NCI-H146 treated with DMSO at 0.1 percent for 48 hours (cell line): ENCODE results near the gene ACER2.

Source experiments
- DNase-seq: peaks from one replicate; lab custom pipeline; 2025; ENCODE audit not compliant: unreplicated experiment; lab: John Stamatoyannopoulos, UW

The ACER2 gene

DNA sequence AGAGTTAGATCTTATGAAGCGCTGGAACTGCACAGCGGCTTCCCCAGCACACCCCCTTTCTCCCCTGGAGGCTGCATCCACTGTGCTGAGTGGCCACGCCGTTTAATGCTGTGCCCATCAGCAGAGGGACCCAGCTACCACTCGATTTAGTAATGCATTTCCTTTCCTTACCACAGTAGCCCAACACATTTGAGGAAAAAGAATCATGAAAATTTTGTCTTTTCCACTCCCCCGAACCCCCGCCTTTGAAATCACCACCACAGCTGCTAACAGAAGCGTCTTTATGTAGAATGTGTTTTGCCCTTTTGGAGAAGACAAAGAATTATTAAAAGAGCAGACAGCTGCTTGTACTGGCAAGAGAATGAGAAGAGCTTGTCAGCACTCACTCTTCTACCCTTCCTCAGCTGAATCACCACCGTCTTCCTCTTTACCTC is 73.2 kb downstream of the ACER2 start:
- DNase-seq: no peak

- DNase-seq: no peak
Measured at GRCh38 chr9:19484699-19485098, 75.9 kb downstream of the ACER2 start.

DNA sequence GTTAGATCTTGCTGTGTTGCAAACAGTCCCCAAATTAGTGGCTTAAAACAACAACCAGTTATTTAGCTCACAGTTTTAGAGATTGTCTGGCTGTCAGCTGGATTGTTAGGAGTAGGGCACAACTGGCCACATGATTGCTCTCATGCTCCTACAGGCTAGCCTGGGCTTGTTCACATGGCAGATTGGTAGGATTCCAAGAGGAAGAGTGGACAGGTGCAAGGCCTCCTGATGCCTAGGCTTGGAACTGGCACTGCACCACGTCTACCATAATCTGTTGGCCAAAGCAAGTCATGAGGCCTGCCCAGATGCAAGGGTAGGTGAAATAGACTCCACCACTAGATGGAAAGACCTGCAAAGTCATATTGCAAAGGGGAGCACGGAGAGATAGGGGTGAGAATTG is 76.4 kb downstream of the ACER2 start:
- no peak for DNase-seq

GRCh38 chr9:19486803-19487202 is 78.0 kb downstream of the ACER2 start:
- DNase-seq: no peak

- DNase-seq: no peak
Measured at GRCh38 chr9:19488721-19489120, 79.9 kb downstream of the ACER2 start.

GRCh38 chr9:19490269-19490668 is 81.5 kb downstream of the ACER2 start:
- no peak for DNase-seq

GRCh38 chr9:19490828-19491227 is 82.0 kb downstream of the ACER2 start:
- no peak for DNase-seq

DNA sequence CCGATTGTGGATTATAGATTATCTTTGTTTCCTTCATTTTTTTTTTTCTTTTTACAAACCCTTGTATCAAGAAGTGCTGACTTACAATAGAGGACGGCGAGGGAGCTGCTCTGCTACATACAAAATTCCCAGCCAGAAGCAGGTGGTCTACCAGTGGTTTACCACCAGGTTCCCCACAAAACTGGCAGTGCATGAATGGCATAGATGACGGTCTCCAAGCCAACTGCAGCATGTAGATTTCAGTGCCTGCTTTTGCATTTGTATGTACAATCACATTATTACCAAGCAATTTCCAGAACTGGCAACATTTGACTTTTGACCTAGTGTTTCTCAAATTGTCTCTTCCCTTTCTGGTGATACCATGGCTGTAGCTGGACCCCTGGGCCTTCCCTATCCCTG is 84.0 kb downstream of the ACER2 start:
- no peak for DNase-seq

GRCh38 chr9:19493174-19493811 is 84.5 kb downstream of the ACER2 start:
- DNase-seq: peak; percentile 15

DNA sequence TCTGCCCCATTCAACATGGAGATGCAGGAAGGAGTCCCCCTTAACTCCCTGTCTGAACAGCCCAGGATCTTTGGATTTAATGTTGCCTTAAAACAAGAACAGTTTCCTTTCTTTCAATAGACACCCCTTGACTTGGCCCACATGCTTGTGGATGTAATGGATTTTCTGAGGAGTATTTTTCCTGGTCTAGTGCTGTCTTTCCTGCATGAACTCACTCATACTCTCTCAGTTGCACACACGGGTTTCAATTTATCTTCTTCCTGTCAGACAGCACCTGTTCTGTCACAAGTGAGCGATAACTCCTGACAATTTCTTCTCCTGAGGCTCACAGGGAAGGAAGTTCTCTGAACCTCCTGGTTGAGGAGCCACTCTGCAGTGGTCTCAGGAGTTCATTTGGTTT is 85.1 kb downstream of the ACER2 start:
- no peak for DNase-seq

- no peak for DNase-seq
Measured at GRCh38 chr9:19495186-19496028, 86.6 kb downstream of the ACER2 start.

DNA sequence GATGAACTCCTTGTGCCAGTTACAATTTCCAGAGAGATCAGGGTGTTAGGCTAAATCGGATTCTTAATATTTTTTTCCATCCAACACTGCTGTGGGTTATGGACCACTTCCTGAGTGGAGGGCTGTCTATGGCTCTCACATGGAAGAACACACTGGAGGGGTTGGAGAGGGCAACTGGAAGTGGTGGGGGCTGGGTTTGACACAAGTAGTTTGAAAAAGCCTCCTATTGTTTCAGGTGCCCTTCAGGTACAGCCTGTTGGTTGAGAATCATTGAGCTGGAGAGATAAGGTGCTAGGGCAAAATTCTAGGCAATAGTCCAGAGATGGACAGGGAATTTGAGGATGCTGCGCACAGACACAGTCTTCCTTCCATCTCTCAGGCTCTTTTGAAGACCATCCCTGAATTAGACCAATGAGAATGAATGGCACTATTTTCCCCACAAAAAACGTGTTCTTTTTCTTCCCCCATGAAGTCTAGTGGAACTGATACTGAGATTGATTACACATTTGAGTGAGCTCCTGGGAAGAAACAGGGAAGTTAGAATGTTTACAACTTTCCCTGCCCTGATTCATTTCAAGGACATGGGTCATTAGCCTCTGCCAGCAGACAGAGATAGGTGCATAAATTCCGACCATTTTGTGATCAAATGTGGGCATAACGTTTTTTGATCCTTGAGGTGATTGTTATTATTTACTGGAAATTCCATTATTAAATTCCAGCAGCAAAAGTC is 87.7 kb downstream of the ACER2 start:
- DNase-seq: no peak

DNA sequence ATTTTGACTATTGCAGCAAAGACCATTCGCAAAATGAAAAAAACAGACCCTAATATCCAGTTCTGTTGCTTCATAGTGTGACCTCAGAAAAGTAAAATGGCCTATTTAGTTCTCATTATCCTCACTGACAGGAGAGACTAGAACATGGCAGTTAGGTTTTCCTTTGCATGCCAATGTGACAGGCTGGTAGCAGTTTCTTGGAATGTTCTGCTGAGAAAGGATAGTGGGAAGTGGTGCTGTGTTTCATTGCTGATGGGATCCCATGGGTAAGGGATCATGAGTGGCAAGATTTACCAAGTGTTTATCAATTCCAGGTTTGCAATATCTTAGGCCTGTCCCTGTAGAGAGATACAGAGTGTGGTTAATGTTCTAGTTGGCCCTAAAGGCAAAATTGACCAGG is 88.5 kb downstream of the ACER2 start:
- DNase-seq: no peak

DNA sequence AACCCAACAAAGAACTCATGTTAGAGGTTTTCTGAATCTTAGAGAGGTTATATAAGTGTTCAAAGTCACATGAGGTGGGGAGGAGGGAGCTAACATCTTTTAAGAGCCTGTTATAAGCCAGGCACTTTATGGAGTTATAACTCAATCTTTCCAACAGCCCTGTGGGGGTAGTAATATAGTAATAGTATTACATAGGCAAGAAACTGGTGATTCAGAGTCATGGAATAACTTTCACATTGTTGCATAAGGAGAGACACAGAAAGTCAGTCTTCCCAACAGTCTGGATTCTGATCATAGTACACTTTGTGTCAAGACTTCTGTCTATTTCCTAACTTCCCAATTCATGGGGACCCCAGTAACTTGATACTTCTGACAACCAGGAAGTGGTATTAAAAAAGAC is 89.2 kb downstream of the ACER2 start:
- no peak for DNase-seq
